Adipose tissue (tissue), 3 donors: ENCODE results near the gene SHISA4. TPM values are rescaled to one million over a fixed set of nuclear protein-coding genes. Genes with fewer than 3 reads are reported as not detected.
"Not testable (repeated sequence)": the region's sequence is repeated elsewhere in the genome, so short reads cannot be mapped to it uniquely, and the experiment has no call there.

Experiments
- H3K27ac ChIP-seq: one replicate; pipeline ENCODE4 v1.5.1; 2013; ENCODE audit warnings: low read depth, low read length
- WGBS, 3 donors: extraction: QIAGEN DNeasy Blood & Tissue Kit; methylation state at CpG; one replicate each; pipeline ENCODE4 v1.1.7; 2013; 5-methylcytosine and 5-hydroxymethylcytosine counted together
- polyA plus RNA-seq, 3 donors: library from polyadenylated mRNA; stranded (reverse); fragments of 200-250 nt; gene quantifications; one replicate each; pipeline ENCODE4 v1.2.3, GENCODE V29; 2013
- donor health status: healthy with polysubstance abuse.
- donor health status: Bipolar disorder and iron deficiency.
- donor health status: healthy.

The SHISA4 gene
- polyA plus RNA-seq, 3 donors = 7.3 to 20.9 (median 11.0) TPM

DNA sequence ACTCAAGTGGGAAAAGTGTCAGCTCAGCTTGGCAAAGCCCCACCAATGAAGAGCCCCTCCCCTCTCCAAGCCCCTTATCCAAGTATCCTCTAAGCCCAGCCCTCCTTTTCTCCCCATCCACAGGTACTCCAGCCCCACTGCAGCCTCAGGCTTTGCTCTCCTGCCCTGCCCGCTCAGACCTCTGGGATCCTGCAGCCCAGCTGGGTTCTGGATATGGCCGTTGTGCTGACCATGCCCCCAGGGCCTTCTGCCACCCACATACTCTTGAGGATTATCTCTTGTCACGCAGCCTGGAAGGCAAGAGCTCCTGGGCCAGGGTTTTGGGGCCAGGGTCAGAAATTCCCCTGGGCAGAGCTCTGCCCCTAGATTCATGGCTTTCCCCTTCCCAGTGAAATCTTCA lies 4.7 kb downstream of the SHISA4 start:
- WGBS, 3 donors = 59 to 71% (median 69%) methylated on average over 3 of the region's 3 CpGs
- H3K27ac ChIP-seq = no peak overlapping the region

GRCh38 chr1:201894343-201895119 lies 5.8 kb downstream of the SHISA4 start:
- 80 to 85% (median 81%) methylated on average over 5 of the region's 5 CpGs for WGBS, 3 donors
- no peak overlapping the region for H3K27ac ChIP-seq

DNA sequence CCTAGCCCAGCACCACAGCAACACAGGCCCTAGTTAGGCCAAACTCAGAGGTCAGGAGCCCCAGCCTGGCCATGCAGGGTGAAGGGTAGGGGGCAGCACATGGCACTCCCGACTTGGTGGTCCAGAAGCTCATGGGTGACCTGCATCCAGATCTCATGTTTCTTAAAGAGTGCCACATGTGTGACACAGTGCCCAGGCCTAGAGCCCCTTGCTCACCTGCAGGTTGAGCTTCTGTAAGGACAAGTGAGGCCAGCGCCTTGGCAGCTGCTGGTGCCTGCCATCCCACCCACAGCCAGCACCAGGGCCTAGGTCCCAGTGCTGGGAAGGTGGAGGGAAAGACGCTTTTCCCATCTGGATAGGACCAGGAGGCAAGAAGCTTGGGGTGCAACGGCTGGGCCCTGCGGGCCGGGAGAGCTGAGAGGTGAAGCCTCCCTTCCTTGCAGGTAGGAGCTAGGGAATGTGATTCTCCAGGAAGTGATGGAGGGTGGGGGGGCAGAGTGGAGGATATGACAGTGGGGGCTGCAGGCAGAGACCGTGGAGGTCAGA lies 6.5 kb downstream of the SHISA4 start:
- 83 to 92% (median 84%) methylated on average over 7 of the region's 7 CpGs for WGBS, 3 donors
- no peak overlapping the region for H3K27ac ChIP-seq

DNA sequence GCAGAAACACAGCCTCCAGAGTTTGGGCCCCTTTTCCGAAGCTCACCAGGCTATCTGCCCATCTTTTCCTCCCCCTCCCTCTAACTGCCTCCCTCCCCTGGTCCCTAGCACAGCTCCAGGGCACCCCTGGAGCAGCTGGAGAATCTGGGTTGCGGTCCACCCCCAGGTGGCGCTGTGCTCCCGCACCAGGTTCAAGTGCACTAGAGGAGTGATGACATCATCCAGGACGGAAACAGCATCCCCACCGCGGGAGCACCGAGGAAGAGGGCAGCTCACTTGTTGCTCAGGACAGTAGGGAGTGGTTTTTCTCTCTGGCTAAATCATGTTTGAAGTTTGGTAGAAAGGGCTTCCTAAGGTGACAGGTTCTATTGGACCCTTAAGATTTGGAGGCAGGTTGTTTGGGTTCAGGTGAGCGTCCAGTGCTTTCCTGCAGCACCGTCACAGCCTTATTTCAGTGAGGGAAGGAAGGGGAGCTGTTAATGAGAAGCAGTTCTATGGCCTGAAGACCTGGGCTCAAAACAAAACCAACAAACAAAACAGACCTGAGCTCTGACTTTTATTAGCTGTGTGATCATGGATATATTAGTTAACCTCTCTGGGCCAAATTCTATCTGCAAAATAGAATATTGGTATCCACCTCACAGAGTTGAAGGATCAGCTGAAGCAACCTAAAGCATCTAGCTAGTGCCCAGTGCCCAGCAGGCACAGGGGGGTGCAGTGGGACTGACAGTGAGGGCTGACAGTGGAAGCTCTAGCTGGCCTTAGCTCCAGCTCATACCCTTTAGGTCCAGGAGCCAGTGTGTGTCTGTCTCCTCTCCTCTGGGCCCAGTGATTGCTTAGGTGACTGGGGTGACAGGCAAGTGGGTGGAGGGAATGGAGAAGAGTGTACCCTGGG lies 7.5 kb downstream of the SHISA4 start:
- WGBS, 3 donors = 9 to 13% (median 13%) methylated on average over 10 of the region's 10 CpGs
- no peak overlapping the region for H3K27ac ChIP-seq

DNA sequence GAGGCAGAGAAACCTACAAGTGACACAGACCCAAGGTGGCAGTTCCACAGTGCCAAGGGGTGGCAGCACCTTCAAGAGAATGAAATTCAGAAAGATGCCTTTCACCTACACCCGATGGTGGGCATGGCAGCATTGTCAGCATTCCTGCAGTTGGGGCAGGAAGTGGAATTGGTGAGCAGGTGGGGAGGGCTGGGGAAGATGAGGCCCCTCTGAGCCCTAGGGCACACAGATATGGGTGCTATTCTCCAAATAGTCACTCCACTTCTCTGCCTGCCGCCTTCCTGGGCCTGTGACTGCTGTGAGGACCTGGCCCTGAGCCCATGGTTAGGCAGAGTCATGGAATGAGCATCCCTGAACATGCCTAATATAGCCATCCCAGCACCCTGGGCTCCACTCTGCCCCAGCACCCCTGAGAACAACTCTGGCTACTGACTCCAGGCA lies 8.3 kb downstream of the SHISA4 start:
- 48 to 69% (median 50%) methylated on average over 2 of the region's 2 CpGs for WGBS, 3 donors
- no peak overlapping the region for H3K27ac ChIP-seq

GRCh38 chr1:201898240-201898894 lies 9.7 kb downstream of the SHISA4 start:
- 61 to 81% (median 75%) methylated on average over 4 of the region's 4 CpGs for WGBS, 3 donors

DNA sequence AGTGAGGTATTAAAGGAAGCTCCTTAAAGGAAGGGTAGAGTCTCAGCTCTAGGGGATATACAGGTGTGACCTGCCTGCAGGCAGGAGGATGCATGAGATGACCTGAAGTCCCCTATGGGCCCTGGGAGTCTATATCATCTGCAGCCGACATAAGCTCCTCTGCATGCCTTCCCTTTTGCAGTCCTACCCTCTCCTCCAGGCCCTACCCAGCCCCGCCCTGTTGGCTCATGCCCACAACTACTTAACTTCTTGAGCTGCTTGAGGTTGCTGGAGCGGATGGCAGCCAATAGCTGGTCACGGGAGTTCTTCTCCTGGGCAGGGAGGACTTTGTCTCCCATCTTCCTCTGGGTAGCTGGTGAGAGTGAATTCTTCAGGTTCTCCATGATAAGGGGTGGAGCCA lies 10.3 kb downstream of the SHISA4 start:
- 70 to 82% (median 77%) methylated on average over 4 of the region's 4 CpGs for WGBS, 3 donors
- no peak overlapping the region for H3K27ac ChIP-seq

More at GRCh38 chr1:201898240-201898894, 9.7 kb downstream of the SHISA4 start:
- no peak overlapping the region for H3K27ac ChIP-seq

DNA sequence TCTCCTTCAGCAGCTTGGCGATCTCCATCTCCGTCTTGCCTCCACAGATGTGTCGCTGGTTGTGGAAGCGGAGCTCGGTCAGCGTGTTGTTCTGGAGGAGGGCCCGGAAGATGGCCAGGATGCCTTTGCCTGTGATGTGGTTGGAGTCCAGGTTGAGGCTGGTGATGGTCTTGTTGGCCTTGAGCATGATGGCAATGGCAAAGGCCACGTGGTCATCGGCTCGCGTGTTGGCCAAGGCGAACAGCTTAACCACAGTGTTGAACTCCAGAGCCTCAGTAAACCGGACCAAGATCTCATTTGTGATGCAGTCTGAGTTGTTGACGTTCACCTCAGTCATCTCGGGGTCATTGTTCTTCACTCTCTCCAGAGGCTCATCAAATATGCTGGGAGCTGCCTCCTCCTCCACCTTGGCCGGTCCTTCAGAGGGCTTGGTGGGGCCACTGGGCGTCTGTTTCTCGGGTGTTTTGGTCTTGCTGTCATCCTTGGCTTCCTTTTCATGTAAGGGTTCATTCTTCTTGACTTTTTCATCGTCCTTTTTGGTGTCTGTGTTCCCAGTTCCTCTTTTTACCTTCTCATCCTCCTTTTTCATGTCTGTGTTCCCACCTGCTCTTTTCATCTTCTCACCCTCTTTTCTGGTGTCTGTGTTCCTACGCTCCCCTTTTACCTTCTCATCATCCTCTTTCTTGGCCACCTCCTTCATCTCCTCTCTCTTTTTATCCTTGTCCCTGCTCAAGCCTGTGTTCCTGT lies 11.2 kb downstream of the SHISA4 start:
- WGBS, 3 donors = 84 to 92% (median 88%) methylated on average over 20 of the region's 20 CpGs
- H3K27ac ChIP-seq = no peak overlapping the region

DNA sequence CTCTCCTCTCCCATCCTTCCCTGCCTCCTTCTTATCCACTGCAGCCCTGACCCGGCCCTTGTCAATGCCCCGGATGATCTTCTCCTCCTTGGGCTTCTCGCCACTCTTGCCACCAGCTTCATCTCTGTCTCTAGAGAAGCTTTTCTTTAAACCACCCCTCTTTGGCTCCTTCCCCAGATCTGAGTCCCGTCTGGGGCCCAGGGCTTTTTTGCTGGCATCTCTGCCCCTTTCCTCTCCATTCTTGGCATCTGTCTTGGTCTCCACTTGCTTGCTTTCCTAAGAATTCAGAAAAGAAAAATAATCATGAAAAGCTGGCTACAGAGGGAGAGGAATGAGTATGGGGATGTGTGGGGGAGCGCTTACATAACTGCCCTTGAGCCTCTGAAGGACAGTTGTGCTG lies 11.8 kb downstream of the SHISA4 start:
- H3K27ac ChIP-seq = no peak overlapping the region
- WGBS, 3 donors = 74 to 79% (median 74%) methylated on average over 5 of the region's 5 CpGs

- not testable (repeated sequence) for H3K27ac ChIP-seq
- 89 to 93% (median 93%) methylated on average over 6 of the region's 6 CpGs for WGBS, 3 donors
Observed at GRCh38 chr1:201901036-201901435, 12.3 kb downstream of the SHISA4 start.

DNA sequence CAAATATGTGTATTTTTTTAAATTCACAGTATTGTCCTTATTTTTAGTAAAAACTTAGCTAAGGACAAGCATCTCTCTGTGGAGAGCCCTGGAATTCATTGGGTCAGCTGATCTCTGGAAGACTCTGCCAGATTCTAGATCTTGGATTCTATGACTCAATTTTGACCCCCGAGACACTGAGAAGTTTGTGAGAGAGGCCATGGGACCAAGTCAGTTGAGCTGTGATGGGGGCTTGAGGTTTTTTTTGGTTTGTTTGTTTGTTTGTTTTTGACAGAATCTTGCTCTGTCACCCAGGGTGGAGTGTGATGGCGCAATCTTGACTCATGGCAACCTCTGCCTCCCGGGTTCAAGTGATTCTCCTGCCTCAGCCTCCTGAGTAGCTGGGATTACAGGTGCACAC lies 13.5 kb downstream of the SHISA4 start:
- no peak overlapping the region for H3K27ac ChIP-seq
- 78 to 81% (median 79%) methylated on average over 3 of the region's 3 CpGs for WGBS, 3 donors

GRCh38 chr1:201903135-201903534 lies 14.4 kb downstream of the SHISA4 start:
- H3K27ac ChIP-seq = peak overlapping the region; percentile 12
- 69 to 84% (median 79%) methylated on average over 5 of the region's 5 CpGs for WGBS, 3 donors

GRCh38 chr1:201904579-201904978 lies 15.9 kb downstream of the SHISA4 start:
- 27 to 52% (median 40%) methylated on average over 6 of the region's 6 CpGs for WGBS, 3 donors
- no peak overlapping the region for H3K27ac ChIP-seq

DNA sequence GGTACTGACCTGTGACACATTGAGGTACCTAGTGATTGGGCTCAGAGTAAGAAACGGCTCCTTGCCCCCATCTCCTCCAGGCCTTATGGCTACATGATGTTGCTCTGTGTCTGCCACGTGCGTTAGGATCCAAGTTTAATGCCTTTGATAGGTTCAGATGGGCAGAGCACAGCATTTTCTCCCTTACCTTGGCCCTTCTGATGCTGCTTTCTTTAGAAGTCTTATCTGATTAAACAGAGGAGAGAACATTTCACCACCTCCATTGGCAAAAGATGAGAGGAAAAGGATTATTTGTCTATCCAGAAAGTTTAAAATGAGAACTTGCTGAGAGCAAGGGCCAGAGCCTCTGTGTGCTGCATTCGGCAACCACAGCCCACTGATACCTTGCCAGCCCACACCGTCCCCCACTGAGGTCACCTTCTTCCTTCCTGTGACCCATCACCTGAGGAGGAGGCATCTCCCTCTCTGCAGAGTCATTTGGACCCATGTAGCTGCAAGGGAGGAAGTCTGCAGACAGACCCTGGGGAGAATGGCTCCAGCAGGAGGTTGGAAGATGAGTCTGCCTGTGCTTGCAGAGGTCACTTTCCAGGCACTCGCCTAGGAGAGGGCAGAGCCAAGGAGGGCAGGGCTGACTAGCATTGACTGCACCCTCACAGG lies 16.7 kb downstream of the SHISA4 start:
- WGBS, 3 donors = 65 to 77% (median 70%) methylated on average over 6 of the region's 6 CpGs
- H3K27ac ChIP-seq = no peak overlapping the region

DNA sequence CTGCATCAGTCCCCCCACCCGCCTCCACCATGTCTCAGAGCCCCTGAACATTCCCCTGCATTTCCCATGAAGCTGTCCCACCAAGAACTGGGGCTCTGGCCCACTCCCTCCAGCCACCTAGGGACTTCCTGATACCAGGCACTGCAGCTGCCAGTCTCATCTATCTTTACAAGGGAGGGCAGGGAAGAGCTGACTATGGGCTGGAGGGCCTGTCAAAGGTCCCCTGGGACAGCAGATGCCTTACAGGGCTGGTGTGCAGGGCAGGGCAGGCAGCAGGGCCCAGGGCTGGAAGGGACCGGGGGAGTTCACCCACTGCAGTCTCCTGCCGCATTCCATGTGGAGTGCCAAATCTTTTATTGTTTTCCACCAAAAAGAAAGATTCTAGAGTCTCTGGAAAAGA lies 17.6 kb downstream of the SHISA4 start:
- peak overlapping the region; percentile 21 for H3K27ac ChIP-seq
- 82 to 91% (median 91%) methylated on average over 3 of the region's 3 CpGs for WGBS, 3 donors

- H3K27ac ChIP-seq = no peak overlapping the region
Observed at GRCh38 chr1:201907621-201908020, 18.9 kb downstream of the SHISA4 start.

GRCh38 chr1:201911826-201912571 lies 23.3 kb downstream of the SHISA4 start:
- 76 to 80% (median 80%) methylated on average over 4 of the region's 4 CpGs for WGBS, 3 donors

More at GRCh38 chr1:201907621-201908020, 18.9 kb downstream of the SHISA4 start:
- 90 to 94% (median 90%) methylated on average over 6 of the region's 6 CpGs for WGBS, 3 donors

More at GRCh38 chr1:201911826-201912571, 23.3 kb downstream of the SHISA4 start:
- H3K27ac ChIP-seq = no peak overlapping the region
